Fibroblast of skin of left biceps (primary cell): ENCODE measurements around the gene CLIC5.
A peak's percentile ranks its signal among the peaks of the same experiment; 100 is the strongest.

Experiments used
- DNase-seq, 2 experiments: peaks; one replicate each; pipeline ENCODE4 v3.0.0-alpha.2; 2013; ENCODE audit warnings: low read depth in 2 of 2

Gene CLIC5

DNA sequence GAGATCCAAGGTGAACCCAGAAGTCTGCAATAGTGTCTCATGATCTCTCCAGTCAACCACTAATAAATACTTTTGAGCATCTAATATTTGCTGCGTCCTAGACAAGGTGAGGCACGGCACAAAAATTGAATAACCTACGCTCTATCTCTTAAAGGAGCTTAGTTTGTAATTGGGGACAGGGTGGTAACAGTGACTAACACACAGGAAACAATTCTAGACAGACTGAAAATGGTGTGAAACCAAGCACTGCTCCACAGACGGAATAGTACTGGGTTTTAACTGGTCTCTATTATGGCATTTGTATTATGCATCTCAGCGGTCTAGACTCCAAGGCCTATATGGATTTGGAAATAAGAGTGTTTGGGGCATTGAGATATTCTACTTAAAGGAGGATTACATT, 120.1 kb downstream of the CLIC5 start:
- DNase-seq, result no peak

DNA sequence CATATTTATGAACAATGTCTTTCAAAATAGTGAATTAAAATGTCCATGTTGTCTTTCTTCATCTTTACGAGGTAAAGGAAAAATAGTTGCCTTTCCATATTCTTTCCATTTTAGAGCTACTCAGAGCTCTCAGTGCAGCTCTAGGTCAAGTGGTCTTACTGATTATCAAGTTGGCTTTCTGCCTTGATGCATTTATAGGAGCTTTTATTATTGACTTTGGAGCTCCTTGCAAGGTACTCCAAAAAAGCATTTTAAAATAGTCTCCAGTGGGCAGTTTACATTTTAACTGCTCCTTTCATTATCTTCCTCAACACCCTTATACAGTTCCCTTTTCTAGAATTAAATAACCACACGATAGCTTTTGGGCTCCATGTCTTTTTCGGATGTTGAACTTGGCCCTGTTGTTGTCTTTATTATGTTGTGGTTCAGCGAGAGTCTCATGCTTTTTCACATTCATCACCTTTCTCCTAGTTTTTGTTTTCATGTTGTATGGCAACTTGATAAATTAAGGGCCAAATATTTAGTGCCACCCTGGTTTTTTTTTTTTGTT, 122.9 kb downstream of the CLIC5 start:
- no peak for DNase-seq

DNA sequence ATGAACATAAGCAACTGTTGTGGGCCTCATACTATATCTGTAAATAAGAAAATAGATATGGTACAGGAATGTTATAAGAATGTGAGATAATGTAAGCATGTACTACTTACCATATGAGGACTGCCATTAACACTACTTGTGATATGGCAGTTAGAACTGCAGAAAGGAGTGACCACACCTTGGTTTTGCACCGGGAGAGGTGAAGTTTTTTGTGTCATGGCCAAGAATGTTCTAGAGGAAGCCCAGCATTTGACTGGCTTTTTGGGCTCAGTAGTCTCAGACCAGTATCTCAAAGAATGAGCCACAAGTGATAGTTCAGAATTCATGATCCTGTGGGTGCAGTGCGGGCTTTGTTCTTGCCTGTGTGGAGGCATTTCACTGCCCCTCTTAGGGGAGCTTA, 123.5 kb downstream of the CLIC5 start:
- DNase-seq, result no peak

DNA sequence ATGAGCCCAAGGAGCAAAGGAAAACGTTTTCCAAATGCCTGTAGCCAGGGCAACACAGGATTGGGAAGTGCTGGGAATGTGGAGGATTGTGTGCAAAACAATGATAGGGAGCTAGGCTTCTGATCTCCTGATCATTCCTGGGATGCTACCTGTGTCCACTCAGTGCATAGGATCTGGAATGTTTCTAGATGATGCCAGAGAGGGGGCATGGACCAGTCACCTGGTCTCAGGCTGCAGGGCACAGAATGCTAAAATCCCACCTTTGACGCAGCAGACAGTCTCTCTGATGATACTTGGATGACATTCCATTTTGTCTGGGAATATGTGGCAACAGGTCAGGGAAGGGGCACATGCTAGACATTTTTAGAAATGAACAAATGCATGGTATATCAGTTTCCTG, 128.9 kb downstream of the CLIC5 start:
- DNase-seq, result no peak

DNA sequence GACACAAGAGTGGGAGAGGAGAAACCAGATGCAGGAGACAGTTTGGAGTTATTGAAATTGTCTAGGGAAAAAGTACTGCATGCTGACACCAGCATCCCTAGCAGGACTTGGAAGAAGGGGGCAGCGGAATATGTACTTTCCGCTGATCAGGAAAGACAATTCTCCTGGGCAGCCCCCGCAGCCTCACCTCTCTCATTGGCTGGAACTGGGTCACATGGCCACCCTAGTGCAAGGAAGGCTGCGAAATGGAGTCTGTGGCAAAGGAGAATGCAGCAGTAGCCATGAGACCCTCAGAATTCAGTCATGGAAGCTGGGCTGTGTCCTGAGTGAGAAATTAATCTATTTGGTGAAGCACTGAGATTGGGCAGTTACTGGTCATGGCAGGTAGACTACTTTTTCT, 131.3 kb downstream of the CLIC5 start:
- DNase-seq, result no peak

DNA sequence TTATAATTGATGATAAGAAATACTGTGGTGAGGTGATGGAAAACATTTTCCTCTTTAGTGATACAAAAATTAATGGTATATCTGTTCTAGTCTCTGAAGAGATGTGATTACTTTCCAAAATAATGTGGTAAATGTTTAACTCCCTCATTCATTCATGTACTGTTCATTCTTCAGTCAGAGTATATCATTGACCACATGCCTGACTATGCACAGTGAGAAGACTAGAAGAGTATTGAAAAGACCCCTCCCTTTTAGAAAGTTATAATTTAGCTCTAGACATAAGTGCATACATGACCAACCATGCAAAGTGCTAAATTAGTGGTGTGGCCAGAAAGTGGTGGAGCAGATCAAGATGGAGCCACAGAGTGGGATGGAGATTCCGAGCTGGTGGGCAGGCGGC, 133.0 kb downstream of the CLIC5 start:
- DNase-seq, result no peak

DNA sequence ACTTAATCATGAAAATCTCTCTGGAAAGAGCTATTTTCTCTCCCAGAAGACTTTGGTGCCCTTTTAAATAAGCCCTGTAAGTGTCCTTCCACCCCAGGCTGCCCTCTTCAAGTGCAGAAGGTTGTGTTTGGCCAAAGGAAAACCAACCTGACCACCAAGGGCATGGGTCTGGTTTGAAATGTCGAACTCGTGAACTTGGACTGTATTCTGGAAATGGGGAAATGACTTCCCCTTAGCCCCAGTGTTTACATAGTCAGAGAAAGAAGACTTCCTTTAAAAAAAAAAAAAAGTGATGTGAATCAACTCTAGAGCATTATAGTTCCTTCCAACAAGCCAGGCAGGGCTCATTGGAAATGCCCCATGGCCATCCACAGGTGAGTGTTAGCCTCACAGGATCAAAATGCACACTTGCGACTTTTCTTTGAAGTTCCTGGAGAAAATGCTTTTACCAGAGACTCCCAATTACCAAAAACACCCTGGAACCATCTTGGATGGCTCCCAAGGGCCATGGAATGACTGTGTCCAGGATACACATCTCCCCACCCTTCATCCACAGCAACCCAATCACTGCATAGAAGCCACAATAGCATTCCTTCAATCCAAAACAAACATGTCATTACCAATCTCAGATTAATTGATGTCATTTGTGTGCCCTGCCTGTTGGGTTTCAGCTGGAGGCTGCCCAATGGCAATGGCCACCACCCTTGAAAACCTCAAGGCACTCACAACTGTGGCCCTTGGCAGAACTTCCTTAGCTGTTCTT, 133.8 kb downstream of the CLIC5 start:
- DNase-seq, result no peak

DNA sequence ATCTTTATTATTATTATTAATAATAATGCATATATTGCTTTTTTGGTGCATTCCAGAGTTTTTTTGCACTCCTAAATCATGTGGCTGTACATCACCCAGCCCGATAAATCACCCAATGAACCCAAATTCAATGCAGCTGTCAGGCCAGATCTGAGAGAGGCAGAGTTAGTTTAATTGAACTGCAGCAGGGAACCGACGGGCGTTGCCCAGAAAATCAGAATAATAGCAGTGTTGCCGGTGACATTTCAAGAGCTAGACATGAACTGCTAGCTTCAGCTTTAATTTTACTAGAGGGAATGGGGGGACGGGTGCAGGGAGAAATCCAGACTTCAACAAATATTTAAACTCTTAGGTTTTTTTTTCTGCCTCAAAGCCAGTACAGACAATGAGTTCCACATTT, 135.0 kb downstream of the CLIC5 start:
- no peak for DNase-seq

DNA sequence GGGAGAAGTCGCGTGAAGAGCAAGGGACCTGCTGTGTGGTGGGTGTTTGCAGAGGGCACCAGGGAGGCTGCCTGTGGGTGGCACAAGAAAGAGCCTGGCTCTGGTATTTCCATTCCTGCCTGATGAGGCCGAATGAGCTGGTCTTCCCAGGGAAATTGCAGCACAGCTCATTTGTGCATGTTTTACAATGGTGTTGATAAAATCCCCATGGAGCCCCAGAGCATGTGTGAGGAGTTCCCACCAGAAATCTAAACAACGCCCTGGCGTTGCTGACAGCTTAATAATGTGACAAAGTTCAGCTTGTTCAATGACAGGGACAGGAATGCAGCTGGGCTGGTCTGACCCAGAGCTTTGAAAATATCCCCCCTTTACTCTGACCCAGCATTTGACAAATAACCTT, 135.5 kb downstream of the CLIC5 start:
- DNase-seq, result peak in 1 of 2 experiments; percentile 53

DNA sequence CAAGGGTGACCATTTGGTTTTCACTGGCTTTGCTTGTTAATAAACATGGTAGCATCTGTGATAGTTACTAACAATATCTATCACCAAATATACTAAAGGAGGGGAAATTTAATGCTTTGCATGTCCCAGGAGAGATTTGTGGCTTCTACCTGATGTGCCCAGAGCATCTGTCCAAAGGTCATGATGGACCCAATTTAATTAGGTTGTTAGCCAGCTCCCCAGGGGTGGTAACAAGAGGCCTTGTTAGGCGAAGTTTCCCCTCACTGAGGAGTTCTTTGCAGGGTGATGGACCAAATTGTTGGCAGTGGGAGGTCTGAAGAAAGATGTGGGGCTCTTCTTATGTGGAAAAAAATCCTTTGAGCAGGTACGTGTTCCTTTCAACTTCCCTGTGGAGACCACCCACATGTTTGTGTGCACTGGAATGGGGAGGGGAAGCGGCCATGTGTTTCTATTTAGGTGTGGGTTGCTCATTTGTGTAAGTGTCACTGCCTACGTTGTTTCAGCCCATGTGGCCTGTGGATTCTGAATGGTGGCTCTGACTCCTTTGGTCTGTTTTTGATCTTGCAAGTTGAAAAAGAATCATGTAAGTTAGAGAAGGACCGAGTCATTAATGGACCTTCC, 137.6 kb downstream of the CLIC5 start:
- DNase-seq, result no peak

DNA sequence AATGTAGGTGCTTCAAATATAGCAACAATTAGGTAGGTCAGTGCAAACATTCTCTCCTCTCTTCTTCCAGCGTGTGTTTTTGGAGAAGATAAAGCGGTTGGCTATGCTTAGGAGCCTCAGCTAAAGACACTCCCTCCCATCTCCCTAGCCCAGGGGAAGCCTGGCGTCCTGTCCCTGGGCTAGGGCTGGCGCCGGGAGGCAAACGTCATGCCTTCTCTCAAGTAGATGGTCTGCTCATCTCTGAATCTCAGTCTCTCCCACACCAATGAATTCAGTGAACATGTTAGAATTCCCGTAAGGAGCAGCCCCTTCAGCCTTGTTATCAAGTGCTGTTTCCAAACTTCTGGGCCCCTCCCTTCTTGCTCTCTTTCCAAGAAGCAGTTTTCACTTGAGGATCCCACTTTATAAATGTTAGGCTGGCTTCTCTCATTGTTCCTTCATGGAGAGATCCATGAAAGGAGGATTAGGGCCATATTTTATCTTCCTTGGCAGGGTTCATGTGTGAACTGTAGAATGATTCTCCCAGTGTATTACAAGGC, 142.8 kb downstream of the CLIC5 start:
- no peak for DNase-seq

DNA sequence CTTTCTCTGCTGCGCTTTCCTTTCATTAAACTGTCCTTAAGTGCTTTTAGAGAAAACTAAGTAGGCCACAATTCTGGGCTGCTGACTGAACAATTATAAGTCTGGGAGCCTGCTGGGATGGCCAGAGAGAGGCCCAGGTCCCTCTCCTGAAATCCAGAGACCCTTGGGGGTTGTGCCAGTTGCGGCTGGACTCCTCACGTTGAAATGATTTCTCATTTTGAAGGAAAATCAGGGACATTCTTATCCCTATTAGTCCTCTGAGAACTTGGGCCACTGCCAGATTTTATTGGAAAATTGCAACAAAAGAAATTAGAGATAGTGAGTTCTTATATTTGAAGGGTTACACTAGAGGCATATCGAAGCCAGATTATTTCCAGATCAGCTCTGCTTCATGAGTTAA, 145.1 kb downstream of the CLIC5 start:
- DNase-seq, result no peak

DNA sequence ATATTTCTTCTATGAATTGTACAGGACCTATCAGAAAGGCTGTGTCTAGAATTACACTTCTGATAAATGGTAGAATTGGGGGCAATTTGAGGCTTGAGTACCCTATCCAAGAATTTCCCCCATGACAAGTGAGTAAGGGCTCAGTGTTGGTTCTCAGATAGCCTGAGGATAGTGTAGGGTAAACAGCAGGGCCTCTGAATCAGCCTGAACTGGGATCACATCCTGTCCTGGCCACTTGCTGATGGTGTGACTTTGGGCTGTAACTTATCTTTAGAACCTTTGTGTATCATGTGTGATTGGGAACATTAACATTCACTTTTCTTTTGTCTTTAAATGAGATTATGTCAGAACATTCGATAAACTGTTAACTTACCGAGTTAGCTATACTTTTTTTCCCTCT, 151.0 kb downstream of the CLIC5 start:
- DNase-seq, result no peak

DNA sequence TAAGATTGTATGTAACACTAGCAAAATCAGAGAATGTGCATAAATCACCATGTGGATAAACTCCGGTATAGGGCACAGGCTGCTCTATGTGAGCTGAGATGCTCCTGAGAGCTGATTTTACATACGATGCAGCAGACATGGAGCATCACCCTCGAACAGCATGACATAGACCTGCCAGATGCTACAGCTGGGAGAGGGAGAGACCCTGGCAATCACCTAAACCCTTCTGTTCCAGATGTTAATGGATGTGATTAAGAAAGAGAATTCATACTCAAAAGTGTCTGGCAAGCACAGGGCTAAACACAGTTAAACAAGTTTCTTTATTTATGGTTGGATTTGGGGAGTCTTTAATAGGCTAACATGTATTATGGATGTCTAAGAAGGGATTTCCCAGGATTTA, 157.0 kb downstream of the CLIC5 start:
- DNase-seq, result no peak

DNA sequence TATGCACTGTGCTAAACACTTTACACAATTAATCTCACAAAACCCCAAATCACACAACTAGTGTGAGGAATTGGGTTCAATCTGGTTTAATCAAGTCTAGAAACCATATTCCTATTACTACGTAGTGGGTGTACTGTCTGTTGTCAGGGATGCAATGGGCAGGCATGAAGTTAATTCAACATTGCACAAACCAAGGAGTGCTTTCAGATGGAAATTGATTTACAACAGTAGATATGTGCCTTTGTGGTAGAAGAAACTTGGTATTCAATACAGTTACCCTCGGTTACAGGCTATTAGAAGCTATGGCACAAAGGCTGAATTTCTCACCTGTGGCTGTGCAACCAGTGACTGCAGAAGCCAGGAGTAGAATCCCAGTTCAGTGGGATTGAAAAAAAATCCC, 157.8 kb downstream of the CLIC5 start:
- DNase-seq, result no peak

DNA sequence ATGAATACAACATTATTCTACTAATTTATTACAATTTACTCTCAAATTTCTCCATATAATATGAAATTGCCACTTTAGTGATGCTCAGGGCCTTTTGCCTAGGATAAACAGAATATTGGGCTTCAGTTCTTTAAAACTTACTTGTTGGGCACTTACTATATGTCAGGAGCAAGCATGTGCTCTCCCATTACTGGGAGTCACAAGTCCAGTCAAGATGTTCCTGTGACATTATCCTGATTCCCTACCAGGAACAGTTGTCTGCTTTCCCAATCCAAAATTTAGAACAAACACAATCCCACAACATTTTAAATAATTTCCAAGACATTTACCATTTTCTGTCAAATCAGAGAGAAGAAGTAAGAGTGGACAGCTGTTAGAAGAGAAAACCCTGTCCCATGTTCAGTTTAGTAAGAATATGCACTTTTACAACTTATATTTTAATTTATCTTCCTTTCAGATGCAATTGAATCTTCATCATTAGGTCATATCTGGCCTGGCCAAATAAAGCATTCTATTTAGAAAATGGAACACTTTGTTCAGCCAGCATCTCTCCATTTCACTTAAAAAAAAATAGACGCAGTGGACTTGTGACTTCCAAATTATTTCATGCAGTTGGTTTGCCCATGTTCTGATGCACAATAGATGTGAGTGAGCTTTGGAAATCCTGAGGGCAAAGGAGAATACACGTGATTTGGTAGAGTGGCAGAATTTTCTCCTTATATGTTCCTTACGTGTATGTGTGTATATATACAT, 159.8 kb downstream of the CLIC5 start:
- no peak for DNase-seq

DNA sequence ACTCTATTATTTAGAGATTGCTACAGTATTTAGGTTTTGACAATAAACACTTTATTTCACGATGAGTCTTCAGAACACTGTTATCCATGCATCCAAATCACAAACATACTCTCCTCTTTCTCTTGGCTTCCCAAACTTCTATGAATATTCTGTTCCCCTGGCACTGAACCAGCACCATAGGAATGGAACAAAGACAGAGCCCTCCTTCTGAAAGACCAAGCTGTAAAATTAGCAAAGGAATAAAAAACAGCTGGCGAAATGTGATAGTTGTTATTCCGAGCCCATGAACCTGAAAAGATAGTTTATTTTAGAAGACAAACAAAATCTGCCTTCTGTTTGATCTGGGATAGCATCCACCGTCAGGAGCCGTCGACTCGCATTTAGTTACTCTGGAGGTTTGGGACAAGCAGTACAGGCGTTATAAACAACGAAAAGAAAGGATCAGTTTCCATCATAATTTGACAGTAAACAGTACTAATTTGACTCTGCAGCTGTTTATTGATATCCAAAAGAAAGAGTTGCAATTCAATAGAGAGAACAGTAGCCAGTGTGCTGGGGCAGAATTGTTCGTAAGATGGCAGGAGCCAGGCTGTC, 161.4 kb downstream of the CLIC5 start:
- no peak for DNase-seq

DNA sequence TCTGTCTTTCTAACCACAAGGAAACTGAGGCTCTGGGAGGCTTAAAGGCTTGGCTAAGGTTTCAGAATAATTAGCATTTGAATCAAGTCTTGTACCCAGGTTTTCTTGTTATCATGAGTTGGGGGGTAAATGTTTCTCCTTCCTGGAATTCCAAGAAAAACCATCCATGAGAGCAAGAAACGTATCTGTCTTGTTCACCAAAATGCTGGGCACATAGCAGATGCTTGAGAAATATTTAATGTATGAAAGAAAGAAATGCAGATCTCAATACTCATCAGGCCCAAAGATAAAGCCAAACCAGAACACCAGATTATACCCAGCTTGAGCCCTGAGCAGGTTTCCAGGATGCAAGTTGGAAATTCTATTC, 164.6 kb downstream of the CLIC5 start:
- no peak for DNase-seq

DNA sequence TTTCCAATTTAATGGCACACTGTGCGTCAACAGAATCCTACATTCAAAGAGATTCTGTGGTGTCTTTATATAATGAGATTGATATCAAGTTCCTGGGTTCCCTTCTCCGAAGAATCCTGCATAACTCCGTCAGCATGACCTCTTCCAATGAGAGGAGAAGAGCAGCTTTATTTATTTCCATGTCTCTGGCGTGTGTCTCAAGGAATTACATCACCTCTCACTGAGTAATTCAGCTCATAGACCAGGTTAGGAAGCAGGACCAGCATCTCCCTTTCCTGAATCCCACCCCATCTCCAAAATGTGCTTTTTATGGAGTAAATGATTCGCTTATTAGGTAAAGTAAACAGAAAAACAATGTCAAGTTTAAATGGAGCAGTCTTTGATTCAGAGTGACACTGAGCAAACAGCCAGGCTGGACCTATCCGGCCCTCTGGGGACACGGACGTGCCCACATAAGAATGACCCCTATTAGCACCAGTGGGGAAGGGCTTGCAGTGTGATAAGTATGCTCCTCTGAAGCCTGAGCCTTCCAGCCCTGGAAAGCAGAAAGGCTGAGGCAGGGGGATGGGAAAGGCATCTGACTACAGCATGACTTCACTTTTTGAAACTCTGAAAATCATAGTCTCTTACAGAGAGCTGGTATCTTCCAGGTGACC, 165.2 kb downstream of the CLIC5 start:
- no peak for DNase-seq

DNA sequence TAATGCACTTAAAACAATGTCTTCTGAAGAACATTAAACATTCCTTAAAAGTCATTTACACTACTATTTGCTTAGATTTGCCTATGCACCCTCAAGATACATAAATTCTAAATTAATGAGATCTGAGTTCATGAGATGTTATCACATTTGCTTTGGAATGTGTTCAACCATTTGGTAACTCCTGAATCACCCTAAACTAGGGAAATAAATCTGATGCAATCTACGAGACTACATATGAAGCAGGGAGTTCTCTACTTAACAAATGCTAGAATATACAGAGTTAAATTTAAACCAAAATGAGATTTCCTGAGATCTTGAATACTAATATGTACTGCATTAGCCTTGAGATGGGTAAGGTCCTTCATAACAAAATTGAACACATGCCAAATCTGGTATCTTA, 170.1 kb downstream of the CLIC5 start:
- peak; percentile 74 to 78 for DNase-seq

DNA sequence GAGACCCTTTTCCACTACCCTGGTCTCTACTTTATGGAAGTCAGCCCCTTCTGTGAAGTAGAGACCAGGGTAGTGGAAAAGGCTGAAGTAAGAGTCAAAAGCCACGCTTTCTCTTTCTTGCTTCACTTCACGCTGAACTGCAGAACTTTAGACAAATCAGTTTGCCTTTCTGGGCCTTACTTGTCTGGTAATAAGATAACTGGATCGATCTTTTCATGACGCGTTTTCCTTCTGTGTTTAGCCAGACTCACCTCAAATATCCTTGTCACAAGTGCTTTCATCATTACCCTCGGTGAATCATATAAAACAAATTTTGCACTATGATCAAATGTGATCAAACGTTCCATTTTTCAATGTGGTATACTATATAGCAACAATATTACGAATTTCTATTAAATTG, 170.7 kb downstream of the CLIC5 start:
- DNase-seq, result no peak
